PC-3 (cell line): ENCODE measurements around the gene ZNF518B. TPM values are rescaled to one million over a fixed set of nuclear protein-coding genes. Genes with fewer than 3 reads are reported as not detected.

ENCODE experiments used
- ATAC-seq: fragments of 200-7000 bp; cut with Tn5 transposase; 2 replicates; pipeline ENCODE4 v1.9.1; 2020; ENCODE audit warnings: mild to moderate bottlenecking, moderate library complexity
- BruUV-seq: library from RNA; stranded (reverse); fragments of 400-500 nt; replicated peaks from 2 replicates; lab custom pipeline; 2021; lab: Mats Ljungman, UMichigan
- CTCF ChIA-PET: fragments of 300-600 bp; sonication (Branson Sonifier 250); formaldehyde crosslinking; loops from one replicate; lab custom pipeline; 2022; ENCODE audit warnings: antibody characterized with exemption; lab: Charles Lee
- POLR2A ChIA-PET: fragments of 300-600 bp; sonication (Branson Sonifier 250); formaldehyde crosslinking; loops from one replicate; lab custom pipeline; 2022; ENCODE audit warnings: antibody characterized with exemption; ENCODE audit not compliant: unreplicated experiment; lab: Charles Lee
- DNase-seq: peaks from one replicate; pipeline ENCODE4 v3.0.0-alpha.2; 2015
- H2AFZ ChIP-seq: fragments of 300-600 bp; sonication (generic); 2 replicates; pipeline ENCODE4 v1.6.0; 2016; ENCODE audit warnings: antibody characterized with exemption, low read length
- H3F3A ChIP-seq: fragments of 300-600 bp; sonication (generic); one replicate; pipeline ENCODE4 v1.6.0; 2017; ENCODE audit warnings: antibody characterized with exemption, low read length, control low read depth, mild to moderate bottlenecking; ENCODE audit not compliant: unreplicated experiment
- H3K27ac ChIP-seq: fragments of 300-600 bp; sonication (generic); 2 replicates; pipeline ENCODE4 v1.5.1; 2016; ENCODE audit warnings: mild to moderate bottlenecking, low read length
- H3K27me3 ChIP-seq: fragments of 300-600 bp; sonication (generic); 2 replicates; pipeline ENCODE4 v1.6.1; 2016; ENCODE audit warnings: low read length, mixed read lengths
- H3K36me3 ChIP-seq: fragments of 300-600 bp; sonication (generic); 2 replicates; pipeline ENCODE4 v1.6.1; 2016; ENCODE audit warnings: low read depth, mixed run types, low read length, mixed read lengths
- H3K4me1 ChIP-seq: fragments of 300-600 bp; sonication (generic); 2 replicates; pipeline ENCODE4 v1.5.1; 2016; ENCODE audit warnings: low read length; ENCODE audit not compliant: insufficient read depth
- H3K4me2 ChIP-seq: fragments of 300-600 bp; sonication (generic); 2 replicates; pipeline ENCODE4 v1.6.0; 2016; ENCODE audit warnings: low read length
- H3K4me3 ChIP-seq: fragments of 300-600 bp; sonication (generic); 2 replicates; pipeline ENCODE4 v1.5.1; 2016; ENCODE audit warnings: mild to moderate bottlenecking, low read length, mixed read lengths
- H3K79me2 ChIP-seq: fragments of 300-600 bp; sonication (generic); 2 replicates; pipeline ENCODE4 v1.6.1; 2017; ENCODE audit warnings: low read length, mixed read lengths
- H3K9ac ChIP-seq: fragments of 300-600 bp; sonication (generic); 2 replicates; pipeline ENCODE4 v1.6.0; 2016; ENCODE audit warnings: mild to moderate bottlenecking, low read length
- H3K9me2 ChIP-seq: fragments of 300-600 bp; sonication (generic); replicated peaks from 2 replicates; pipeline ENCODE4 v1.6.1; 2016; ENCODE audit warnings: mixed run types, low read length, mixed read lengths
- H3K9me3 ChIP-seq: fragments of 300-600 bp; sonication (generic); 2 replicates; pipeline ENCODE4 v1.6.1; 2016; ENCODE audit warnings: low read length, mixed read lengths
- H4K20me1 ChIP-seq: fragments of 300-600 bp; sonication (generic); 2 replicates; pipeline ENCODE4 v1.6.1; 2016; ENCODE audit warnings: low read length, mixed read lengths
- CTCF ChIP-seq: fragments of 300-600 bp; sonication (generic); conservative IDR thresholded peaks from 2 replicates; pipeline ENCODE4 v1.5.1; 2017; ENCODE audit warnings: antibody characterized with exemption, low read depth, mild to moderate bottlenecking, low read length
- EZH2 ChIP-seq: fragments of 300-600 bp; sonication (generic); IDR thresholded peaks from one replicate; pipeline ENCODE4 v1.6.1; 2017; ENCODE audit warnings: antibody characterized with exemption, mild to moderate bottlenecking, low read length; ENCODE audit not compliant: unreplicated experiment
- EZH2phosphoT487 ChIP-seq: fragments of 300-600 bp; sonication (generic); IDR thresholded peaks from 2 replicates; pipeline ENCODE4 v1.6.1; 2018; ENCODE audit warnings: mild to moderate bottlenecking, antibody characterized with exemption, low read length, borderline replicate concordance
- intact Hi-C: fragments of 100-400 bp; cut with micrococcal nuclease; formaldehyde crosslinking; loops from 2 replicates; pipeline ENCODE4 v1.9.0; 2023
- total RNA-seq: library from RNA; depleted of rRNA; stranded (reverse); fragments of >200 nt; gene quantifications from 2 replicates; pipeline ENCODE4 v1.2.3, GENCODE V29; 2014

Gene ZNF518B
- total RNA-seq, 1 experiment from 2014 or later = 16.2 TPM

GRCh38 chr4:10454121-10454520 is 3.1 kb downstream of the ZNF518B start:
- H3F3A ChIP-seq = no peaks in the 10 kb centered on the region
- H3K9me3 ChIP-seq = no peaks in the 10 kb centered on the region
- ChIA-PET POLR2A (no interaction called here), CTCF (no interaction called here)
- no peaks in the 10 kb centered on the region for H4K20me1 ChIP-seq
- no peak overlapping the region for H2AFZ ChIP-seq
- H3K9me2 ChIP-seq = no peaks in the 10 kb centered on the region
- H3K9ac ChIP-seq = no peak overlapping the region
- BruUV-seq = no TSS peak
- H3K79me2 ChIP-seq = peaks cover 31% of the 10 kb centered on the region
- H3K4me3 ChIP-seq = no peak overlapping the region
- DNase-seq (no peak), ATAC-seq (no peak)
- no peak overlapping the region for H3K4me2 ChIP-seq
- H3K4me1 ChIP-seq = peaks cover 9% of the 10 kb centered on the region; the same call in 1 of the 2 replicates
- no peak overlapping the region for H3K27ac ChIP-seq
- H3K36me3 ChIP-seq = peaks cover 9% of the 10 kb centered on the region; the same call in 1 of the 2 replicates
- intact Hi-C loops = no loop called here
- no peaks in the 10 kb centered on the region for H3K27me3 ChIP-seq
- no peak for TF ChIP-seq CTCF

- Histone ChIP-seq H3K9me3 (no peaks in the 10 kb centered on the region), H3F3A (no peaks in the 10 kb centered on the region), H3K4me2 (no peak overlapping the region), H3K36me3 (peaks cover 33% of the 10 kb centered on the region), H3K27ac (no peak overlapping the region), H2AFZ (no peak overlapping the region), H4K20me1 (no peaks in the 10 kb centered on the region), H3K4me3 (no peak overlapping the region), H3K9me2 (no peaks in the 10 kb centered on the region), H3K27me3 (no peaks in the 10 kb centered on the region), H3K4me1 (no peaks in the 10 kb centered on the region), H3K9ac (no peak overlapping the region), H3K79me2 (0 out of 2 replicates have a peak, but pooled peaks cover 6% of the 10 kb centered on the region)
- DNase-seq (no peak), ATAC-seq (no peak)
- CTCF ChIA-PET = no interaction called here
- BruUV-seq = no TSS peak
- intact Hi-C loops = no loop called here
- TF ChIP-seq CTCF (no peak), EZH2 (no peak), EZH2phosphoT487 (no peak)
- POLR2A ChIA-PET = no interaction called here
Measured at GRCh38 chr4:10448991-10449390, 8.2 kb downstream of the ZNF518B start.

- no peaks in the 10 kb centered on the region; the same call in 1 of the 2 replicates for H4K20me1 ChIP-seq
- ATAC-seq (no peak), DNase-seq (peak; percentile 8)
- POLR2A ChIA-PET = no interaction called here
- no peak for TF ChIP-seq EZH2
- TF ChIP-seq EZH2phosphoT487 = no peak
- no peak for TF ChIP-seq CTCF
- H3K9me3 ChIP-seq = no peaks in the 10 kb centered on the region
- no peak overlapping the region for H3K9ac ChIP-seq
- H2AFZ ChIP-seq = no peak overlapping the region
- H3K27me3 ChIP-seq = no peaks in the 10 kb centered on the region
- no peaks in the 10 kb centered on the region for H3K9me2 ChIP-seq
- no peaks in the 10 kb centered on the region for H3K79me2 ChIP-seq
- H3F3A ChIP-seq = no peaks in the 10 kb centered on the region
- intact Hi-C loops = no loop called here
- CTCF ChIA-PET = no interaction called here
- H3K4me1 ChIP-seq = no peaks in the 10 kb centered on the region
- H3K36me3 ChIP-seq = peaks cover 24% of the 10 kb centered on the region
- H3K27ac ChIP-seq = no peak overlapping the region
- no TSS peak for BruUV-seq
- H3K4me2 ChIP-seq = no peak overlapping the region
- H3K4me3 ChIP-seq = no peak overlapping the region
Measured at GRCh38 chr4:10442976-10443375, 14.2 kb downstream of the ZNF518B start.
